Lung microvascular endothelial cell (primary cell): ENCODE data around the gene KCTD7. TPM values are rescaled to one million over a fixed set of nuclear protein-coding genes. Genes with fewer than 3 reads are reported as not detected.
"Not testable (repeated sequence)": the region's sequence is repeated elsewhere in the genome, so short reads cannot be mapped to it uniquely, and the experiment has no call there.

ENCODE experiments used
- DNase-seq, 2 donors: peaks; one replicate each; pipeline versions ENCODE4 v3.0.0 to v3.0.0-alpha.2; 2010; ENCODE audit warnings: low read depth in 2 of 2
- total RNA-seq: library from RNA; depleted of rRNA; stranded (reverse); fragments of >200 nt; gene quantifications from 2 replicates; pipeline ENCODE4 v1.2.1, GENCODE V29; 2014

Gene KCTD7
- total RNA-seq, 1 donor from 2014 or later: 6.3 TPM

- DNase-seq: no peak
These were observed 13.0 kb upstream of the KCTD7 start for GRCh38 chr7:66615699-66616098.

- no peak for DNase-seq
These were observed 11.4 kb upstream of the KCTD7 start for GRCh38 chr7:66617295-66617694.

GRCh38 chr7:66619341-66619948 lies 9.2 kb upstream of the KCTD7 start:
- DNase-seq: not testable (repeated sequence)

- DNase-seq: no peak
These were observed 2.2 kb upstream of the KCTD7 start for GRCh38 chr7:66626331-66626934.

GRCh38 chr7:66627151-66627681 lies 1.5 kb upstream of the KCTD7 start:
- DNase-seq: no peak

- DNase-seq: no peak
These were observed 760 bp upstream of the KCTD7 start for GRCh38 chr7:66627881-66628360.

GRCh38 chr7:66629222-66630062 lies 761 bp downstream of the KCTD7 start:
- DNase-seq: peak; percentile 2 to 11

- DNase-seq: no peak
These were observed 1.9 kb downstream of the KCTD7 start for GRCh38 chr7:66630531-66630930.

GRCh38 chr7:66631471-66631870 lies 2.8 kb downstream of the KCTD7 start:
- DNase-seq: no peak

- DNase-seq: no peak
These were observed 6.1 kb downstream of the KCTD7 start for GRCh38 chr7:66634816-66635215.

GRCh38 chr7:66635322-66635981 lies 6.8 kb downstream of the KCTD7 start:
- DNase-seq: not testable (repeated sequence)

GRCh38 chr7:66635982-66636546 lies 7.4 kb downstream of the KCTD7 start:
- DNase-seq: peak in 1 of 2 donors; percentile 80

GRCh38 chr7:66638309-66639099 lies 9.8 kb downstream of the KCTD7 start:
- no peak for DNase-seq

- no peak for DNase-seq
These were observed 11.1 kb downstream of the KCTD7 start for GRCh38 chr7:66639773-66640172.

GRCh38 chr7:66640802-66641525 lies 12.3 kb downstream of the KCTD7 start:
- DNase-seq: no peak

- DNase-seq: no peak
These were observed 12.8 kb downstream of the KCTD7 start for GRCh38 chr7:66641526-66641871.

GRCh38 chr7:66642186-66642585 lies 13.5 kb downstream of the KCTD7 start:
- DNase-seq: peak in 1 of 2 donors; percentile 31

GRCh38 chr7:66642932-66643331 lies 14.3 kb downstream of the KCTD7 start:
- no peak for DNase-seq

GRCh38 chr7:66643395-66643794 lies 14.7 kb downstream of the KCTD7 start:
- DNase-seq: no peak

GRCh38 chr7:66651026-66651425 lies 22.3 kb downstream of the KCTD7 start:
- not testable (repeated sequence) for DNase-seq
